ENCODE data around the gene GALNT10. TPM values are rescaled to one million over a fixed set of nuclear protein-coding genes. Genes with fewer than 3 reads are reported as not detected.

Gene GALNT10
- total and polyA plus RNA-seq, 2 of the 8 experiments (the other 6 are each of a cell fraction or from before 2014, with no cell fraction given): 4.6 to 15.5 TPM

DNA sequence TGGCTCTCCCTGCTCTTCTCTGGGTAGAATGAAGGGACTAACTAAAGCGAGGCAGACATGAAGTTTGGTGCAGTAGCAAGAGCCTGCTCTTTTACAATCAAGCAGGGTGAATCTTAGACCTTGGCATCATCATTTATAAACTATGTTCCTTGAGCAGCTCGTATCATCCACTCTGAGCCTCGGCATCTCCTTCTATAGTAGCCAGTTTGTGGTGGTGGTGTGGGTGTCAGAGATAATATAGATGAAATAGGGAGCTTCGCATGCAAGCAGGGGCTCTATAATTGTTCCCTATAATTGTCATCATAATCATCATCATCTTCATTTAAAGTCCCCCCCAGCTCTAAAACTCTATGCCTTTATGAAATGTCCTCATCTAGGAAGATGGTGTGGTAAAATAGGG lies 182.8 kb downstream of the GALNT10 start:
- H2BK20ac ChIP-seq (ENCODE audit: low read length): no peak overlapping the region
- ChIA-PET POLR2A (ENCODE audit: partially characterized antibody) (interaction anchor here (0.9 kb wide), 1 partner anchor 181 kb away, joined by 4 read pairs; no protein-coding TSS in a partner anchor), CTCF (ENCODE audit: partially characterized antibody) (interaction anchor here (1.0 to 1.3 kb wide), 3 partner anchors 12 to 42 kb away, joined by 3 to 5 read pairs (median 5); no protein-coding TSS in a partner anchor)
- H4K20me1 ChIP-seq (replicated peaks in 1 of 2; ENCODE audit: control insufficient read depth in 1 of 2, insufficient read depth in 2 of 2, low read length in 2 of 2): no peaks in the 10 kb centered on the region
- no peak overlapping the region for H3K14ac ChIP-seq (ENCODE audit: insufficient read length)
- no peak overlapping the region for H2BK5ac ChIP-seq (ENCODE audit: low read depth, low read length)
- H3K27ac ChIP-seq (ENCODE audit: low read depth, low read length): no peak overlapping the region
- H3K27me3 ChIP-seq (replicated peaks in 1 of 4; ENCODE audit: control insufficient read depth in 3 of 4, extremely low read depth in 1 of 4, insufficient read depth in 3 of 4, low read length in 3 of 4): no peaks in the 10 kb centered on the region
- H3K4me1 ChIP-seq (replicated peaks in 1 of 4; ENCODE audit: control insufficient read depth in 3 of 4, insufficient read depth in 4 of 4, low read length in 3 of 4): peaks cover 6 to 10% (median 7%) of the 10 kb centered on the region in 4 experiments; a peak in 6 of 7 replicates
- H4K5ac ChIP-seq (ENCODE audit: insufficient read length, low read depth, low read length): no peak overlapping the region
- no peak overlapping the region for H2AK5ac ChIP-seq (ENCODE audit: low read depth, low read length)
- no peak overlapping the region for H2BK12ac ChIP-seq (ENCODE audit: low read depth, low read length)
- 92% methylated on average over 4 of the region's 4 CpGs; no CpG with 5 or more reads in 1 of the 2 experiments for WGBS, 2 experiments (ENCODE audit: extremely low coverage in 1 of 2, insufficient coverage in 1 of 2, insufficient read length in 1 of 2, insufficient replicate concordance in 2 of 2, low coverage in 1 of 2, low lambda C conversion rate in 2 of 2, missing lambda C conversion rate in 1 of 2)
- no peak overlapping the region for H3K18ac ChIP-seq (ENCODE audit: extremely low read depth, low read length)
- no peak overlapping the region for H3K4me2 ChIP-seq (ENCODE audit: insufficient read depth in 1 of 2, low read depth in 2 of 2, low read length in 2 of 2)
- no peak overlapping the region for H2BK15ac ChIP-seq (ENCODE audit: low read length)
- no peak overlapping the region for H3K9ac ChIP-seq (replicated peaks in 1 of 4; ENCODE audit: extremely low read depth in 1 of 4, low read depth in 3 of 4, low read length in 3 of 4)
- H3K23me2 ChIP-seq (ENCODE audit: low read depth, low read length): no peaks in the 10 kb centered on the region
- H3K4me3 ChIP-seq (ENCODE audit: extremely low read depth in 1 of 4, insufficient read depth in 2 of 4, low read depth in 3 of 4, low read length in 4 of 4): no peak overlapping the region
- DNase-seq (ENCODE audit: low read depth in 1 of 2, low spot score in 2 of 2) (no peak), FAIRE-seq (no peak)
- no peaks in the 10 kb centered on the region for H3K79me1 ChIP-seq (ENCODE audit: low read depth, low read length)
- no peaks in the 10 kb centered on the region for H3K79me2 ChIP-seq (ENCODE audit: control insufficient read depth in 1 of 2, insufficient read depth in 2 of 2, low read length in 2 of 2)
- H3K36me3 ChIP-seq (ENCODE audit: control insufficient read depth in 2 of 4, insufficient read depth in 4 of 4, low read length in 3 of 4): no peaks in the 10 kb centered on the region
- H3K56ac ChIP-seq (replicated peaks; ENCODE audit: insufficient read length, low read depth, low read length): no peak overlapping the region
- no peak overlapping the region for H3K23ac ChIP-seq (ENCODE audit: insufficient read length)
- no peaks in the 10 kb centered on the region for H3K9me3 ChIP-seq (ENCODE audit: insufficient read depth in 2 of 2, low read depth in 1 of 2, low read length in 1 of 2)
- H2AFZ ChIP-seq (ENCODE audit: low read length): no peak overlapping the region
- TF ChIP-seq CBX8 (IDR thresholded peaks at IDR 0.05; ENCODE audit: borderline replicate concordance, low read depth, low read length) (no peak), SAP30 (IDR thresholded peaks at IDR 0.05; ENCODE audit: insufficient read depth, insufficient replicate concordance, low read length) (no peak), TCF12 (IDR thresholded peaks at IDR 0.05; ENCODE audit: low read depth, low read length) (no peak), EP300 (IDR thresholded peaks at IDR 0.05; ENCODE audit: borderline replicate concordance in 1 of 2, low read depth in 2 of 2, low read length in 2 of 2) (no peak), ASH2L (IDR thresholded peaks at IDR 0.05; ENCODE audit: low read length) (no peak), RAD21 (IDR thresholded peaks at IDR 0.05 in 1 of 2, conservative IDR thresholded peaks at IDR 0.05 in 1 of 2; ENCODE audit: low read depth in 2 of 2, low read length in 2 of 2) (no peak), SP4 (IDR thresholded peaks at IDR 0.05; ENCODE audit: low read length) (no peak), ZNF274 (IDR thresholded peaks at IDR 0.05; ENCODE audit: borderline replicate concordance, extremely low read depth, low read length) (no peak), SP1 (IDR thresholded peaks at IDR 0.05; ENCODE audit: low read depth, low read length) (no peak), BACH1 (IDR thresholded peaks at IDR 0.05; ENCODE audit: low read length) (no peak)
- TF ChIP-seq, protein P1, sequence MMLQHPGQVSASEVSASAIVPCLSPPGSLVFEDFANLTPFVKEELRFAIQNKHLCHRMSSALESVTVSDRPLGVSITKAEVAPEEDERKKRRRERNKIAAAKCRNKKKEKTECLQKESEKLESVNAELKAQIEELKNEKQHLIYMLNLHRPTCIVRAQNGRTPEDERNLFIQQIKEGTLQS (IDR thresholded peaks at IDR 0.05; ENCODE audit: insufficient read depth, low read depth, low read length): no peak
- TF ChIP-seq, protein P2, sequence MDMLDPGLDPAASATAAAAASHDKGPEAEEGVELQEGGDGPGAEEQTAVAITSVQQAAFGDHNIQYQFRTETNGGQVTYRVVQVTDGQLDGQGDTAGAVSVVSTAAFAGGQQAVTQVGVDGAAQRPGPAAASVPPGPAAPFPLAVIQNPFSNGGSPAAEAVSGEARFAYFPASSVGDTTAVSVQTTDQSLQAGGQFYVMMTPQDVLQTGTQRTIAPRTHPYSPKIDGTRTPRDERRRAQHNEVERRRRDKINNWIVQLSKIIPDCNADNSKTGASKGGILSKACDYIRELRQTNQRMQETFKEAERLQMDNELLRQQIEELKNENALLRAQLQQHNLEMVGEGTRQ (IDR thresholded peaks at IDR 0.05; ENCODE audit: low read length): no peak
- no peak overlapping the region for H3K4ac ChIP-seq (replicated peaks; ENCODE audit: insufficient read length, low read depth, low read length)
- H4K8ac ChIP-seq (ENCODE audit: extremely low read depth, insufficient read depth, low read length): no peak overlapping the region
- no peak overlapping the region for H2BK120ac ChIP-seq (replicated peaks; ENCODE audit: low read depth, low read length)
- no peak overlapping the region for H4K91ac ChIP-seq (replicated peaks; ENCODE audit: insufficient read length, low read length)
